ENCODE data around the gene TDRD10. TPM values are rescaled to one million over a fixed set of nuclear protein-coding genes. Genes with fewer than 3 reads are reported as not detected.
"Not testable (repeated sequence)": the region's sequence is repeated elsewhere in the genome, so short reads cannot be mapped to it uniquely, and the experiment has no call there.

TDRD10 gene
- total and polyA plus RNA-seq, 10 donors: 2.4 to 14.0 (median 9.0) TPM

DNA sequence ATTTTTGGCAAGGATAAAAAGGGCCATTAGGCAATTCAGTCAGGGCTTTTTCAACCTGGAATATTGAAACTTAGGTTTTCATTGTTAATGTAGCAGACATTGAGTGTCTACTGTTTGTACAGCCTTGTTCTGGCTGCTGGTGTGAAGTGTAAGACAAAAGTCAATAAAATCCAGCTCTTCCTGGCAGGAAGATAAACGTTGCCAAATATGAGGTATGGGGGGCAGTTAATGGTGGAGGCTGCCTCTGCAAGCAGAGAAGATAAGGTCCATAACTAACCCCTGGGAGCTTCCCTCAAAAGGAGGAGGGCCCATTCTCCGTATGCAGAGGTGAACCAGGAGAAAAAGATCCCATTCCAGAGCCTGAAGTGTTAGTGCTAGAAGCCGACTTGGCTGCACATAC lies 19.7 kb downstream of the TDRD10 start:
- Histone ChIP-seq H3K9me3 (no peaks in the 10 kb centered on the region), H3K27ac (no peak overlapping the region), H3K36me3 (no peaks in the 10 kb centered on the region), H3K4me1 (peaks cover 3 to 29% (median 10%) of the 10 kb centered on the region in 6 donors), H3K4me3 (no peak overlapping the region), H3K27me3 (replicated peaks in 1 of 7) (no peaks in the 10 kb centered on the region)
- WGBS, 5 donors: 58 to 76% (median 66%) methylated on average over 3 of the region's 3 CpGs
- intact Hi-C loops (cut with DNase I; ENCODE audit: low total_unique reads): no loop called here
- DNase-seq: peak; percentile 4
- TF ChIP-seq, protein P1, sequence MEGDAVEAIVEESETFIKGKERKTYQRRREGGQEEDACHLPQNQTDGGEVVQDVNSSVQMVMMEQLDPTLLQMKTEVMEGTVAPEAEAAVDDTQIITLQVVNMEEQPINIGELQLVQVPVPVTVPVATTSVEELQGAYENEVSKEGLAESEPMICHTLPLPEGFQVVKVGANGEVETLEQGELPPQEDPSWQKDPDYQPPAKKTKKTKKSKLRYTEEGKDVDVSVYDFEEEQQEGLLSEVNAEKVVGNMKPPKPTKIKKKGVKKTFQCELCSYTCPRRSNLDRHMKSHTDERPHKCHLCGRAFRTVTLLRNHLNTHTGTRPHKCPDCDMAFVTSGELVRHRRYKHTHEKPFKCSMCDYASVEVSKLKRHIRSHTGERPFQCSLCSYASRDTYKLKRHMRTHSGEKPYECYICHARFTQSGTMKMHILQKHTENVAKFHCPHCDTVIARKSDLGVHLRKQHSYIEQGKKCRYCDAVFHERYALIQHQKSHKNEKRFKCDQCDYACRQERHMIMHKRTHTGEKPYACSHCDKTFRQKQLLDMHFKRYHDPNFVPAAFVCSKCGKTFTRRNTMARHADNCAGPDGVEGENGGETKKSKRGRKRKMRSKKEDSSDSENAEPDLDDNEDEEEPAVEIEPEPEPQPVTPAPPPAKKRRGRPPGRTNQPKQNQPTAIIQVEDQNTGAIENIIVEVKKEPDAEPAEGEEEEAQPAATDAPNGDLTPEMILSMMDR (IDR thresholded peaks at IDR 0.05 in 8 of 11, conservative IDR thresholded peaks at IDR 0.05 in 3 of 11): no peak
- no peak for TF ChIP-seq POLR2AphosphoS5 (IDR thresholded peaks at IDR 0.05)

DNA sequence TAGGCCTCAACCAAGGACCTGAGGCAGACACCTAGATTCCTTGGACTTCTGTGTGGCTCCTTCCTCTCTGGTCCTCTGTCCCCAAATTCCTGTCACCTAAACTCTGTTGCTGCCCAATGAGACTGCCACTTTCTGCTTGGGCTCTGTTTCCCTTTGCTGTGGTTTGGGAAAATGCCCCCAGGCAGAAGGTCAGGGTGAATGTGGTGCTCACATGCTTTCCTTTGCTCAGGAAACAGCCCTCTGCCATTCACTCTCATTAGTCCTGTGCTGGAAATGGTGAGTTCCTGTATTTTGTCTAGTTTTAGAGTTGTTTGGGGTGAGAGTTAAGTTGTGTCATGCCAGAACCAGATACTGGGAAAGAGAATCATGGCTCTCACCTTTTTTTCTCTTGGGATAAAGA lies 22.9 kb downstream of the TDRD10 start:
- peak; percentile 10 for DNase-seq
- Histone ChIP-seq H3K27ac (peak overlapping the region in 4 of 8 donors; percentile 1 to 27 (median 8)), H3K4me3 (no peak overlapping the region), H3K4me1 (peaks cover 3 to 23% (median 6%) of the 10 kb centered on the region in 6 donors), H3K36me3 (no peaks in the 10 kb centered on the region), H3K9me3 (no peaks in the 10 kb centered on the region), H3K27me3 (replicated peaks in 1 of 7) (no peaks in the 10 kb centered on the region)
- intact Hi-C loops (cut with DNase I; ENCODE audit: low total_unique reads): no loop called here
- peak in 1 of 3 donors; percentile 22 for TF ChIP-seq POLR2AphosphoS5 (IDR thresholded peaks at IDR 0.05)
- TF ChIP-seq, protein P1 (IDR thresholded peaks at IDR 0.05 in 8 of 11, conservative IDR thresholded peaks at IDR 0.05 in 3 of 11): no peak

DNA sequence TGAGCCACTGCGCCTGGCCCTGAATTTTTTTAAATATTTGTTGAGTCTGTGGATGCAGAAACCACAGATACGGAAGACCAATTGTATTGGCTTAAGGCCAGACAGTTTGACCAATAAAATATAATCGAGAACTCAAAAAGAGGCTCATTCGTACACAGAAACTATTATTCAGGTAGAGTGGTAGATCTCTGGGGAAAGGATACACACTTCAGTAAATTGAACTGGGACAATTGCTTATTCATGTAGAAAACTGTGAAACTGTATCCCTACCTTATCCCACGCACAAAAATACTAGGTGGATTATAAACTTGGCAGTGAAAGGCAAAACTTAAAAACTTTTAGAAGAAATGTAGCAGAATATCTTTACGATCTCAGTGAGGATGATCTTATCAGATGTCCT lies 25.2 kb downstream of the TDRD10 start:
- Histone ChIP-seq H3K4me3 (no peak overlapping the region), H3K4me1 (peaks cover 0 to 4% (median 0%) of the 10 kb centered on the region in 6 donors), H3K9me3 (no peaks in the 10 kb centered on the region), H3K27me3 (replicated peaks in 1 of 7) (no peaks in the 10 kb centered on the region), H3K27ac (no peak overlapping the region), H3K36me3 (no peaks in the 10 kb centered on the region)
- no peak for TF ChIP-seq POLR2A (IDR thresholded peaks at IDR 0.05)
- TF ChIP-seq POLR2AphosphoS5 (IDR thresholded peaks at IDR 0.05): no peak
- TF ChIP-seq, protein P1 (IDR thresholded peaks at IDR 0.05 in 8 of 11, conservative IDR thresholded peaks at IDR 0.05 in 3 of 11): no peak
- intact Hi-C loops (cut with DNase I; ENCODE audit: low total_unique reads): no loop called here
- 77 to 88% (median 82%) methylated on average over 6 of the region's 6 CpGs for WGBS, 5 donors
- DNase-seq: no peak

DNA sequence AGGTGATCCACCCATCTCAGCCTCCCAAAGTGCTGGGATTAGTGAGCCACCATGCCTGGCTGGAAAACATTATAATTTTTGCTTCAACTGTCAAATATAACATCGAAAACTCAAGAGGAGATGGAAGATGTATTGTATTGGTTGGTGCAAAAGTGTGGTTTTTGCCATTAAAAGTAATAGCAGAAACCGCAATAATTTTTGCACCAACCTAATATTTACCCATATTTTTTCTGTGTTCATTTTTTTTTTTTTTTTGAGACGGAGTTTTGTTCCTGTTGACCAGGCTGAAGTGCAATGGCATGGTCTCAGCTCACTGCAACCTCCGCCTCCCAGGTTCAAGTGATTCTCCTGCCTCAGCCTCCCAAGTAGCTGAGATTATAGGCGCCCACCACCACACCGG lies 27.3 kb downstream of the TDRD10 start:
- Histone ChIP-seq H3K4me3 (no peak overlapping the region), H3K27me3 (replicated peaks in 1 of 7) (no peaks in the 10 kb centered on the region), H3K36me3 (no peaks in the 10 kb centered on the region), H3K27ac (no peak overlapping the region), H3K9me3 (no peaks in the 10 kb centered on the region), H3K4me1 (peaks cover 0 to 4% (median 0%) of the 10 kb centered on the region in 6 donors)
- no peak for DNase-seq
- WGBS, 5 donors: 86 to 98% (median 92%) methylated on average over 6 of the region's 6 CpGs
- no peak for TF ChIP-seq POLR2AphosphoS5 (IDR thresholded peaks at IDR 0.05)
- TF ChIP-seq, protein P1 (IDR thresholded peaks at IDR 0.05 in 8 of 11, conservative IDR thresholded peaks at IDR 0.05 in 3 of 11): no peak
- no peak for TF ChIP-seq POLR2A (IDR thresholded peaks at IDR 0.05)
- intact Hi-C loops (cut with DNase I; ENCODE audit: low total_unique reads): no loop called here

DNA sequence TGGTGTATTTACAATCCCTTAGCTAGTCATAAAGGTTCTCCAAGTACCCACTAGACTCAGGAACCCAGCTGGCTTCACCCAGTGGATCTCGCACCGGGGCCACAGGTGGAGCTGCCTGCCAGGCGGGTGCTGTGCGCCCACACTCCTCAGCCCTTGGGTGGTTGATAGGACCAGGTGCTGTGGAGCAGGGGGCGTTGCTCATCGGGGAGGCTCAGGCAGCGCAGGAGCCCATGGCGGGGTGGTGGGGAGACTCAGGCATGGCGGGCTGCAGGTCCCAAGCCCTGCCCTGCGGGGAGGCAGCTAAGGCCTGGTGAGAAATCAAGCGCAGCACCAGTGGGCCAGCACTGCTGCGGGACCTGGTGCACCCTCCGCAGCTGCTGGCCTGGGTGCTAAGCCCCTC lies 29.9 kb downstream of the TDRD10 start:
- H3K4me1 ChIP-seq; H3K27ac ChIP-seq; H3K27me3 ChIP-seq (replicated peaks in 1 of 7); H3K36me3 ChIP-seq; intact Hi-C loops (cut with DNase I; ENCODE audit: low total_unique reads); DNase-seq; H3K4me3 ChIP-seq; H3K9me3 ChIP-seq: not testable (repeated sequence)
- WGBS, 5 donors: 87 to 97% (median 96%) methylated on average over 7 to 13 of the region's 13 CpGs

Measured in spleen (tissue), 11 donors.